GM12878 (cell line): ENCODE data around the gene PFKP. TPM values are rescaled to one million over a fixed set of nuclear protein-coding genes. Genes with fewer than 3 reads are reported as not detected.

Experiments
- ATAC-seq: fragments of 200-7000 bp; cut with Tn5 transposase; 3 replicates; pipeline ENCODE4 v1.9.1; 2020; ENCODE audit warnings: mild to moderate bottlenecking, moderate library complexity
- BruUV-seq: library from RNA; stranded (reverse); fragments of 400-500 nt; replicated peaks from 2 replicates; lab custom pipeline; 2021; lab: Mats Ljungman, UMichigan
- CTCF ChIA-PET: fragments of 300-600 bp; sonication (Branson Sonifier 250); formaldehyde crosslinking; extraction: SDS; loops from one replicate; lab custom pipeline; 2021; ENCODE audit warnings: inconsistent platforms; lab: Yijun Ruan, JAX
- POLR2A ChIA-PET: fragments of 350-600 bp; formaldehyde crosslinking; extraction: SDS; loops from one replicate; lab custom pipeline; 2021; ENCODE audit warnings: inconsistent platforms; lab: Charles Lee
- RAD21 ChIA-PET: fragments of 300-600 bp; sonication (Branson Sonifier 250); formaldehyde crosslinking; loops from one replicate; lab custom pipeline; 2023; ENCODE audit warnings: antibody characterized with exemption; ENCODE audit not compliant: unreplicated experiment; lab: Charles Lee
- SMC1A ChIA-PET: fragments of 300-600 bp; sonication (Branson Sonifier 250); formaldehyde crosslinking; loops from one replicate; lab custom pipeline; 2023; ENCODE audit not compliant: unreplicated experiment, uncharacterized antibody; lab: Charles Lee
- DNase-seq: peaks from one replicate; pipeline ENCODE4 v3.0.0-alpha.2; 2011; ENCODE audit warnings: low read depth, low spot score
- FAIRE-seq: peaks from 3 replicates; lab custom pipeline; 2011; peaks lifted over from hg19 to GRCh38; lab: Jason Lieb, UNC
- H2AFZ ChIP-seq: 2 replicates; pipeline ENCODE4 v1.6.0; 2011; ENCODE audit warnings: low read depth, low read length, control low read depth; ENCODE audit not compliant: control insufficient read depth
- H3K27ac ChIP-seq: 2 replicates; pipeline ENCODE4 v1.5.1; 2011; ENCODE audit warnings: control low read depth; ENCODE audit not compliant: control insufficient read depth, insufficient read depth
- H3K27me3 ChIP-seq, 2 experiments: replicated peaks in 1 of 2; 2 replicates each; pipeline versions ENCODE4 v1.6.0 to v1.6.1; 2011; ENCODE audit warnings: low read length in 1 of 2; ENCODE audit not compliant: control insufficient read depth in 2 of 2, insufficient read depth in 2 of 2
- H3K36me3 ChIP-seq, 2 experiments: 2 replicates each; pipeline ENCODE4 v1.5.1; 2011; ENCODE audit warnings: low read length in 1 of 2; ENCODE audit not compliant: control insufficient read depth in 2 of 2, insufficient read depth in 2 of 2
- H3K4me1 ChIP-seq: 2 replicates; pipeline ENCODE4 v1.6.1; 2011; ENCODE audit warnings: mild to moderate bottlenecking, low read length, moderate library complexity, mixed read lengths; ENCODE audit not compliant: control insufficient read depth, insufficient read depth
- H3K4me2 ChIP-seq: 2 replicates; pipeline ENCODE4 v1.6.0; 2011; ENCODE audit warnings: control low read depth; ENCODE audit not compliant: control insufficient read depth, insufficient read depth
- H3K4me3 ChIP-seq: fragments of 200-600 bp; sonication (generic); 2 replicates; pipeline ENCODE4 v1.5.1; 2016
- H3K79me2 ChIP-seq: 2 replicates; pipeline ENCODE4 v1.6.0; 2011; ENCODE audit warnings: low read length; ENCODE audit not compliant: control insufficient read depth, insufficient read depth
- H3K9ac ChIP-seq: 2 replicates; pipeline ENCODE4 v1.8.0; 2011; ENCODE audit warnings: low read length, control low read depth, mixed read lengths; ENCODE audit not compliant: control insufficient read depth, insufficient read depth
- H3K9me3 ChIP-seq: replicated peaks from 3 replicates; pipeline ENCODE4 v1.5.1; 2011; ENCODE audit warnings: mild to moderate bottlenecking, low read length; ENCODE audit not compliant: control insufficient read depth, insufficient read depth
- H4K20me1 ChIP-seq: 2 replicates; pipeline ENCODE4 v1.6.0; 2011; ENCODE audit not compliant: control insufficient read depth, insufficient read depth
- BCL11A ChIP-seq: IDR thresholded peaks from 2 replicates; pipeline ENCODE4 v1.6.1; 2011; ENCODE audit warnings: low read depth, low read length
- CBX3 ChIP-seq: fragments of 200-600 bp; sonication (generic); IDR thresholded peaks from 2 replicates; pipeline ENCODE4 v1.6.1; 2016; ENCODE audit warnings: low read depth, borderline replicate concordance
- CBX5 ChIP-seq: sonication (generic); IDR thresholded peaks from 2 replicates; pipeline ENCODE4 v1.6.1; 2016; ENCODE audit warnings: low read depth, moderate library complexity, mild to moderate bottlenecking, inconsistent platforms
- FOS ChIP-seq: IDR thresholded peaks from 3 replicates; pipeline ENCODE4 v1.6.1; 2011; ENCODE audit warnings: borderline replicate concordance; ENCODE audit not compliant: insufficient read length; ENCODE audit errors: extremely low read depth
- FOXK2 ChIP-seq: fragments of 450-650 bp; IDR thresholded peaks from 2 replicates; pipeline ENCODE4 v1.6.1; 2017; ENCODE audit warnings: mild to moderate bottlenecking, moderate library complexity
- KAT2A ChIP-seq: conservative IDR thresholded peaks from 2 replicates; pipeline ENCODE4 v1.6.1; 2011; ENCODE audit warnings: low read depth, low read length; ENCODE audit not compliant: control insufficient read depth
- SIX5 ChIP-seq: IDR thresholded peaks from 2 replicates; pipeline ENCODE4 v1.6.1; 2011; ENCODE audit warnings: mild to moderate bottlenecking, low read depth, low read length, moderate library complexity; ENCODE audit not compliant: severe bottlenecking
- SMAD5 ChIP-seq: IDR thresholded peaks from 2 replicates; pipeline ENCODE4 v1.6.1; 2016; ENCODE audit warnings: antibody characterized with exemption, low read depth
- SUPT20H ChIP-seq: IDR thresholded peaks from 2 replicates; pipeline ENCODE4 v1.6.1; 2011; ENCODE audit warnings: low read depth, mild to moderate bottlenecking, low read length, moderate library complexity, borderline replicate concordance; ENCODE audit not compliant: control insufficient read depth
- whole genome bisulfite sequencing: methylation state at CpG from one replicate; pipeline ENCODE4 v1.1.6; 2016; ENCODE audit warnings: low lambda C conversion rate; ENCODE audit not compliant: insufficient replicate concordance, insufficient coverage; ENCODE audit errors: missing lambda C conversion rate; 5-methylcytosine and 5-hydroxymethylcytosine counted together
- in situ Hi-C: fragments of 300-500 bp; cut with MboI; formaldehyde crosslinking; loops from 9 replicates; pipeline ENCODE4 v1.14.3; 2018; ENCODE audit warnings: mixed read lengths
- intact Hi-C: fragments of 100-400 bp; cut with micrococcal nuclease; formaldehyde crosslinking; loops from one replicate; pipeline ENCODE4 v1.14.2; 2022; ENCODE audit not compliant: unreplicated experiment
- polyA plus RNA-seq, 11 experiments: library from polyadenylated mRNA; depleted of rRNA in 4 of 11; unstranded in 6 of 11; stranded (reverse) in 5 of 11; fragments of >200 nt; fragmentation: Nextera tagmentation in 4 of 11; fragmentation: Illumina TruSeq in 1 of 11; extraction: Ambion mirVana in 4 of 11; extraction: Trizol in 1 of 11; gene quantifications; 1 replicate in 1 of 11; 2 replicates in 10 of 11; pipeline versions ENCODE4 v1.2.1 to v1.2.3, GENCODE V29; 2011 to 2016; ENCODE audit warnings: inconsistent platforms in 2 of 11, missing spikeins in 2 of 11, low read depth in 1 of 11
- total RNA-seq, 4 experiments: library from RNA; depleted of rRNA in 3 of 4; stranded (reverse); fragments of >200 nt in 3 of 4; fragmentation: Illumina TruSeq in 1 of 4; extraction: Trizol in 1 of 4; gene quantifications; 2 replicates each; pipeline versions ENCODE4 v1.2.1 to v1.2.3, GENCODE V29; 2013 to 2021
- TF ChIP-seq, protein P1 (sequence below): IDR thresholded peaks from 2 replicates; pipeline ENCODE4 v1.6.1; 2012; ENCODE audit warnings: mild to moderate bottlenecking, low read depth, low read length
- TF ChIP-seq, protein P2 (sequence below): IDR thresholded peaks from 2 replicates; pipeline ENCODE4 v1.6.1; 2011; ENCODE audit warnings: mild to moderate bottlenecking, low read depth, low read length, moderate library complexity; ENCODE audit not compliant: insufficient replicate concordance

The PFKP gene
- total and polyA plus RNA-seq, 10 of the 15 experiments (the other 5 are each of a cell fraction or from before 2014, with no cell fraction given): 27.0 to 145 (median 95.7) TPM

DNA sequence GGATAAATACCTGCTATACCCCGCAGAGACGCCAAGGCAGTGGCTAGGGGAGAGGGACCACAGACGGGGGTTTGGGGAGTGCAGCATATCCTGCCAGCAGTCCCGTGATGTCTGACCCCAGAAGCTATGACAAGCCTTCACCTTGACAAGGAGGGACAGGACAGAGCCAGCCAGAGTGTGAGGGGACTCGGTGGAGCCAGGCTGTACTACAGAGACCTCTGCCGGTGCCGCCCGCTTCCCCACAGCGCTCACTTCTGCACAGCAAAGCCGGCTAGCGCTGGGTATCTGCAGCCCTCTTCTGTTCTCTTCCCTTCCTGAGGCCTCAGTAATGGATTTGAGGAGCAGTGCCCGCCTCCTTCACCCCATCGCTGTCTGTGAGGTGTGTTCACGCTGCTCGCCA lies 47.0 kb upstream of the PFKP start (continued):
- TF ChIP-seq, protein P1, sequence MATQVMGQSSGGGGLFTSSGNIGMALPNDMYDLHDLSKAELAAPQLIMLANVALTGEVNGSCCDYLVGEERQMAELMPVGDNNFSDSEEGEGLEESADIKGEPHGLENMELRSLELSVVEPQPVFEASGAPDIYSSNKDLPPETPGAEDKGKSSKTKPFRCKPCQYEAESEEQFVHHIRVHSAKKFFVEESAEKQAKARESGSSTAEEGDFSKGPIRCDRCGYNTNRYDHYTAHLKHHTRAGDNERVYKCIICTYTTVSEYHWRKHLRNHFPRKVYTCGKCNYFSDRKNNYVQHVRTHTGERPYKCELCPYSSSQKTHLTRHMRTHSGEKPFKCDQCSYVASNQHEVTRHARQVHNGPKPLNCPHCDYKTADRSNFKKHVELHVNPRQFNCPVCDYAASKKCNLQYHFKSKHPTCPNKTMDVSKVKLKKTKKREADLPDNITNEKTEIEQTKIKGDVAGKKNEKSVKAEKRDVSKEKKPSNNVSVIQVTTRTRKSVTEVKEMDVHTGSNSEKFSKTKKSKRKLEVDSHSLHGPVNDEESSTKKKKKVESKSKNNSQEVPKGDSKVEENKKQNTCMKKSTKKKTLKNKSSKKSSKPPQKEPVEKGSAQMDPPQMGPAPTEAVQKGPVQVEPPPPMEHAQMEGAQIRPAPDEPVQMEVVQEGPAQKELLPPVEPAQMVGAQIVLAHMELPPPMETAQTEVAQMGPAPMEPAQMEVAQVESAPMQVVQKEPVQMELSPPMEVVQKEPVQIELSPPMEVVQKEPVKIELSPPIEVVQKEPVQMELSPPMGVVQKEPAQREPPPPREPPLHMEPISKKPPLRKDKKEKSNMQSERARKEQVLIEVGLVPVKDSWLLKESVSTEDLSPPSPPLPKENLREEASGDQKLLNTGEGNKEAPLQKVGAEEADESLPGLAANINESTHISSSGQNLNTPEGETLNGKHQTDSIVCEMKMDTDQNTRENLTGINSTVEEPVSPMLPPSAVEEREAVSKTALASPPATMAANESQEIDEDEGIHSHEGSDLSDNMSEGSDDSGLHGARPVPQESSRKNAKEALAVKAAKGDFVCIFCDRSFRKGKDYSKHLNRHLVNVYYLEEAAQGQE: no peak
- TF ChIP-seq CBX5 (no peak), FOS (no peak)

DNA sequence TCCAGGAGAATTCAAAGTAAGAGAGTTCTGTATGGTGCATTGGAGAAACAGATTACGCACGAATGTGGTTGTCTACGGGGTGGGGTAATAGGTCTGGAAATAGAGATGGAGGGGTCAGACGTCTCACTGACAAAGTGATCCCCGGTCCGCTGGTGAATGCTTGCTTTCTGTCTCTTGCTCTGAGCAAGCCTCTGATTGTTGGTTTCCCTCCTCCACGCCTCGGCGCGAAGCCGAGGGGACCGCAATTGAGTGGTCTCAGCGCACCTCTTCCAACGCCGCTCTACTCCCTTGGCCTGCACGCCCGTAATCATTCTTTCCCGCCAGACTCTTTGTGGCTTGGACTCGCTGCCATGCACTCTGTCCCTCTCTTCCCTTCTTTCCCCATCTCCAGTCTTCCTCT lies 46.5 kb upstream of the PFKP start:
- Histone ChIP-seq H3K4me3 (no peak overlapping the region), H3K36me3 (no peaks in the 10 kb centered on the region), H2AFZ (no peak overlapping the region), H3K27me3 (peaks cover 0 to 4% of the 10 kb centered on the region in 2 experiments; a peak in 2 of 4 replicates), H3K4me1 (no peaks in the 10 kb centered on the region), H3K27ac (no peak overlapping the region), H4K20me1 (no peaks in the 10 kb centered on the region), H3K79me2 (no peaks in the 10 kb centered on the region), H3K9me3 (no peaks in the 10 kb centered on the region), H3K4me2 (no peak overlapping the region), H3K9ac (no peak overlapping the region)
- ChIA-PET POLR2A (no interaction called here), CTCF (no interaction called here), RAD21 (no interaction called here), SMC1A (no interaction called here)
- no peak for ATAC-seq
- intact Hi-C loops (no loop called here), in situ Hi-C loops (no loop called here)
- DNase-seq: no peak
- no peak for FAIRE-seq
- TF ChIP-seq SUPT20H (no peak), CBX3 (no peak), KAT2A (no peak), FOXK2 (no peak), SMAD5 (no peak), SIX5 (no peak), BCL11A (no peak)
- TF ChIP-seq, protein P2, sequence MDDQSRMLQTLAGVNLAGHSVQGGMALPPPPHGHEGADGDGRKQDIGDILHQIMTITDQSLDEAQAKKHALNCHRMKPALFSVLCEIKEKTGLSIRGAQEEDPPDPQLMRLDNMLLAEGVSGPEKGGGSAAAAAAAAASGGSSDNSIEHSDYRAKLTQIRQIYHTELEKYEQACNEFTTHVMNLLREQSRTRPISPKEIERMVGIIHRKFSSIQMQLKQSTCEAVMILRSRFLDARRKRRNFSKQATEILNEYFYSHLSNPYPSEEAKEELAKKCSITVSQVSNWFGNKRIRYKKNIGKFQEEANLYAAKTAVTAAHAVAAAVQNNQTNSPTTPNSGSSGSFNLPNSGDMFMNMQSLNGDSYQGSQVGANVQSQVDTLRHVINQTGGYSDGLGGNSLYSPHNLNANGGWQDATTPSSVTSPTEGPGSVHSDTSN: no peak
- BruUV-seq: no TSS peak
- WGBS: 52% methylated on average over 19 of the region's 19 CpGs
